ENCODE results near the gene DGKB. TPM values are rescaled to one million over a fixed set of nuclear protein-coding genes. Genes with fewer than 3 reads are reported as not detected.

DGKB gene
- total RNA-seq, 1 donor from 2014 or later: not detected

GRCh38 chr7:14822481-14822854 lies 80.1 kb downstream of the DGKB start:
- DNase-seq (no peak), ATAC-seq (no peak)
- Histone ChIP-seq H3K4me1 (no peaks in the 10 kb centered on the region), H3K36me3 (no peaks in the 10 kb centered on the region), H3K27ac (no peak overlapping the region), H3K27me3 (no peaks in the 10 kb centered on the region), H3K4me3 (no peak overlapping the region), H3K9me3 (no peaks in the 10 kb centered on the region)
- no peak for TF ChIP-seq CTCF (IDR thresholded peaks at IDR 0.05)
- intact Hi-C loops (cut with DNase I): no loop called here

GRCh38 chr7:14821757-14822480 lies 80.6 kb downstream of the DGKB start:
- intact Hi-C loops (cut with DNase I): no loop called here
- H3K4me3 ChIP-seq: no peak overlapping the region
- DNase-seq (no peak), ATAC-seq (no peak)
- H3K4me1 ChIP-seq: no peaks in the 10 kb centered on the region
- TF ChIP-seq CTCF (IDR thresholded peaks at IDR 0.05): no peak
- no peaks in the 10 kb centered on the region for H3K36me3 ChIP-seq
- no peak overlapping the region for H3K27ac ChIP-seq
- H3K9me3 ChIP-seq: no peaks in the 10 kb centered on the region
- H3K27me3 ChIP-seq: no peaks in the 10 kb centered on the region

GRCh38 chr7:14818871-14819270 lies 83.7 kb downstream of the DGKB start:
- no peak overlapping the region for H3K27ac ChIP-seq
- no peaks in the 10 kb centered on the region for H3K36me3 ChIP-seq
- H3K4me3 ChIP-seq: no peak overlapping the region
- H3K4me1 ChIP-seq: no peaks in the 10 kb centered on the region
- intact Hi-C loops (cut with DNase I): no loop called here
- H3K27me3 ChIP-seq: no peaks in the 10 kb centered on the region
- no peak for TF ChIP-seq CTCF (IDR thresholded peaks at IDR 0.05)
- DNase-seq: no peak
- H3K9me3 ChIP-seq: no peaks in the 10 kb centered on the region
- no peak for ATAC-seq

GRCh38 chr7:14817829-14818614 lies 84.5 kb downstream of the DGKB start:
- ATAC-seq (no peak), DNase-seq (no peak)
- Histone ChIP-seq H3K27me3 (no peaks in the 10 kb centered on the region), H3K4me1 (no peaks in the 10 kb centered on the region), H3K9me3 (no peaks in the 10 kb centered on the region), H3K36me3 (no peaks in the 10 kb centered on the region), H3K4me3 (no peak overlapping the region), H3K27ac (no peak overlapping the region)
- no peak for TF ChIP-seq CTCF (IDR thresholded peaks at IDR 0.05)
- intact Hi-C loops (cut with DNase I): no loop called here

GRCh38 chr7:14807507-14807906 lies 95.0 kb downstream of the DGKB start:
- ATAC-seq (no peak), DNase-seq (no peak)
- intact Hi-C loops (cut with DNase I): no loop called here
- Histone ChIP-seq H3K9me3 (no peaks in the 10 kb centered on the region), H3K36me3 (no peaks in the 10 kb centered on the region), H3K27me3 (no peaks in the 10 kb centered on the region), H3K27ac (no peak overlapping the region), H3K4me3 (no peak overlapping the region), H3K4me1 (no peaks in the 10 kb centered on the region)
- no peak for TF ChIP-seq CTCF (IDR thresholded peaks at IDR 0.05)

Data from upper lobe of right lung (tissue), 1 donor.